ENCODE data around the gene LMF1.

GRCh38 chr16:943971-944370, 26.8 kb downstream of the LMF1 start:
- TF ChIP-seq, protein P1, sequence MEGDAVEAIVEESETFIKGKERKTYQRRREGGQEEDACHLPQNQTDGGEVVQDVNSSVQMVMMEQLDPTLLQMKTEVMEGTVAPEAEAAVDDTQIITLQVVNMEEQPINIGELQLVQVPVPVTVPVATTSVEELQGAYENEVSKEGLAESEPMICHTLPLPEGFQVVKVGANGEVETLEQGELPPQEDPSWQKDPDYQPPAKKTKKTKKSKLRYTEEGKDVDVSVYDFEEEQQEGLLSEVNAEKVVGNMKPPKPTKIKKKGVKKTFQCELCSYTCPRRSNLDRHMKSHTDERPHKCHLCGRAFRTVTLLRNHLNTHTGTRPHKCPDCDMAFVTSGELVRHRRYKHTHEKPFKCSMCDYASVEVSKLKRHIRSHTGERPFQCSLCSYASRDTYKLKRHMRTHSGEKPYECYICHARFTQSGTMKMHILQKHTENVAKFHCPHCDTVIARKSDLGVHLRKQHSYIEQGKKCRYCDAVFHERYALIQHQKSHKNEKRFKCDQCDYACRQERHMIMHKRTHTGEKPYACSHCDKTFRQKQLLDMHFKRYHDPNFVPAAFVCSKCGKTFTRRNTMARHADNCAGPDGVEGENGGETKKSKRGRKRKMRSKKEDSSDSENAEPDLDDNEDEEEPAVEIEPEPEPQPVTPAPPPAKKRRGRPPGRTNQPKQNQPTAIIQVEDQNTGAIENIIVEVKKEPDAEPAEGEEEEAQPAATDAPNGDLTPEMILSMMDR (IDR thresholded peaks at IDR 0.05), result no peak
- TF ChIP-seq POLR2AphosphoS5 (IDR thresholded peaks at IDR 0.05) (no peak), POLR2A (IDR thresholded peaks at IDR 0.05) (no peak)
